ENCODE measurements around the gene ASB9. TPM values are rescaled to one million over a fixed set of nuclear protein-coding genes. Genes with fewer than 3 reads are reported as not detected.

Gene ASB9
- total RNA-seq, 1 experiment from 2014 or later, result 5.7 TPM

GRCh38 chrX:15240414-15240813 lies 29.5 kb downstream of the ASB9 start:
- no TSS peak for BruUV-seq (replicated peaks)
- no peak for TF ChIP-seq EZH2 (IDR thresholded peaks at IDR 0.05; ENCODE audit: low read depth)
- TF ChIP-seq, protein P1, sequence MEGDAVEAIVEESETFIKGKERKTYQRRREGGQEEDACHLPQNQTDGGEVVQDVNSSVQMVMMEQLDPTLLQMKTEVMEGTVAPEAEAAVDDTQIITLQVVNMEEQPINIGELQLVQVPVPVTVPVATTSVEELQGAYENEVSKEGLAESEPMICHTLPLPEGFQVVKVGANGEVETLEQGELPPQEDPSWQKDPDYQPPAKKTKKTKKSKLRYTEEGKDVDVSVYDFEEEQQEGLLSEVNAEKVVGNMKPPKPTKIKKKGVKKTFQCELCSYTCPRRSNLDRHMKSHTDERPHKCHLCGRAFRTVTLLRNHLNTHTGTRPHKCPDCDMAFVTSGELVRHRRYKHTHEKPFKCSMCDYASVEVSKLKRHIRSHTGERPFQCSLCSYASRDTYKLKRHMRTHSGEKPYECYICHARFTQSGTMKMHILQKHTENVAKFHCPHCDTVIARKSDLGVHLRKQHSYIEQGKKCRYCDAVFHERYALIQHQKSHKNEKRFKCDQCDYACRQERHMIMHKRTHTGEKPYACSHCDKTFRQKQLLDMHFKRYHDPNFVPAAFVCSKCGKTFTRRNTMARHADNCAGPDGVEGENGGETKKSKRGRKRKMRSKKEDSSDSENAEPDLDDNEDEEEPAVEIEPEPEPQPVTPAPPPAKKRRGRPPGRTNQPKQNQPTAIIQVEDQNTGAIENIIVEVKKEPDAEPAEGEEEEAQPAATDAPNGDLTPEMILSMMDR (conservative IDR thresholded peaks at IDR 0.05), result no peak
- intact Hi-C loops (cut with micrococcal nuclease; ENCODE audit: unreplicated experiment), result loop anchor here (10.0 kb wide), 1 partner anchor 96 kb away; no protein-coding TSS in a partner anchor
- Histone ChIP-seq H3K4me1 (replicated peaks; ENCODE audit: insufficient read depth) (no peaks in the 10 kb centered on the region), H3K36me3 (ENCODE audit: low read depth) (no peaks in the 10 kb centered on the region), H3K27me3 (ENCODE audit: insufficient read depth, low read depth) (no peaks in the 10 kb centered on the region), H3K9me2 (ENCODE audit: insufficient read depth) (no peaks in the 10 kb centered on the region), H3F3A (ENCODE audit: insufficient read depth, low read depth) (no peaks in the 10 kb centered on the region), H3K4me3 (no peak overlapping the region), H3K9me3 (ENCODE audit: insufficient read depth, low read depth) (no peaks in the 10 kb centered on the region), H4K20me1 (ENCODE audit: insufficient read depth) (no peaks in the 10 kb centered on the region), H3K4me2 (no peak overlapping the region), H2AFZ (no peak overlapping the region), H3K79me2 (ENCODE audit: low read depth) (no peaks in the 10 kb centered on the region), H3K27ac (no peak overlapping the region)
- ChIA-PET POLR2A (ENCODE audit: unreplicated experiment) (no interaction called here), CTCF (no interaction called here)
- DNase-seq, result no peak

- Histone ChIP-seq H3K27ac (no peak overlapping the region), H3K4me1 (replicated peaks; ENCODE audit: insufficient read depth) (no peaks in the 10 kb centered on the region), H2AFZ (no peak overlapping the region), H3K9me2 (ENCODE audit: insufficient read depth) (no peaks in the 10 kb centered on the region), H3K4me3 (no peak overlapping the region), H3K27me3 (ENCODE audit: insufficient read depth, low read depth) (no peaks in the 10 kb centered on the region), H3K4me2 (no peak overlapping the region), H3K36me3 (ENCODE audit: low read depth) (no peaks in the 10 kb centered on the region), H3F3A (ENCODE audit: insufficient read depth, low read depth) (no peaks in the 10 kb centered on the region), H3K79me2 (ENCODE audit: low read depth) (no peaks in the 10 kb centered on the region), H4K20me1 (ENCODE audit: insufficient read depth) (no peaks in the 10 kb centered on the region), H3K9me3 (ENCODE audit: insufficient read depth, low read depth) (no peaks in the 10 kb centered on the region)
- TF ChIP-seq EZH2 (IDR thresholded peaks at IDR 0.05; ENCODE audit: low read depth), result no peak
- TF ChIP-seq, protein P1 (conservative IDR thresholded peaks at IDR 0.05), result no peak
- ChIA-PET CTCF (no interaction called here), POLR2A (ENCODE audit: unreplicated experiment) (no interaction called here)
- no peak for DNase-seq
- intact Hi-C loops (cut with micrococcal nuclease; ENCODE audit: unreplicated experiment), result no loop called here
- no TSS peak for BruUV-seq (replicated peaks)
These were observed 33.7 kb downstream of the ASB9 start for GRCh38 chrX:15236146-15236545.

DNA sequence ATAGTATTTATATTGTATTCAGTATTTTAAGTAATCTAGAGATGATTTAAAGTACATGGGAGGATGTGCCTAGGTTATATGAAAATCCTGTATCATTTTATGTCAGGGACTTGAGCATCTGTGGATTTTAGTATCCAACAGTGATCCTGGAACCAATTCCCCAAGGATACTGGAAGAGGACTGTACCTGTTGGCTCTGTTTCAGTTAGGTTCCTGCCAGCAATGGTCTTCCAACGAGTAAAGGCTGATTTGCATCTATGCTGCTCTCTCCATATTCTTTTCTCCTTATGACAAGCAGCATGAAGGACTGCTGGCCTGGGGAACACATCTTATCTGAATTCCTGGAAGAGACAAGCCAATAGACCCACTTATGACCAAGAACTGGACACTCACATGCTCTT lies 34.9 kb downstream of the ASB9 start:
- H4K20me1 ChIP-seq (ENCODE audit: insufficient read depth), result no peaks in the 10 kb centered on the region
- no peaks in the 10 kb centered on the region for H3K9me2 ChIP-seq (ENCODE audit: insufficient read depth)
- BruUV-seq (replicated peaks), result no TSS peak
- H2AFZ ChIP-seq, result no peak overlapping the region
- H3K79me2 ChIP-seq (ENCODE audit: low read depth), result no peaks in the 10 kb centered on the region
- H3K36me3 ChIP-seq (ENCODE audit: low read depth), result no peaks in the 10 kb centered on the region
- no peak overlapping the region for H3K4me2 ChIP-seq
- ChIA-PET CTCF (no interaction called here), POLR2A (ENCODE audit: unreplicated experiment) (no interaction called here)
- TF ChIP-seq EZH2 (IDR thresholded peaks at IDR 0.05; ENCODE audit: low read depth), result no peak
- TF ChIP-seq, protein P1 (conservative IDR thresholded peaks at IDR 0.05), result no peak
- no peak overlapping the region for H3K27ac ChIP-seq
- no peak for DNase-seq
- H3F3A ChIP-seq (ENCODE audit: insufficient read depth, low read depth), result no peaks in the 10 kb centered on the region
- no peaks in the 10 kb centered on the region for H3K27me3 ChIP-seq (ENCODE audit: insufficient read depth, low read depth)
- no peaks in the 10 kb centered on the region for H3K4me1 ChIP-seq (replicated peaks; ENCODE audit: insufficient read depth)
- no peaks in the 10 kb centered on the region for H3K9me3 ChIP-seq (ENCODE audit: insufficient read depth, low read depth)
- no peak overlapping the region for H3K4me3 ChIP-seq
- intact Hi-C loops (cut with micrococcal nuclease; ENCODE audit: unreplicated experiment), result no loop called here

Data from PC-9 (cell line).